Measurements from ENCODE around the gene ACTR3.

Gene ACTR3

GRCh38 chr2:113899166-113899565 lies 9.3 kb downstream of the ACTR3 start:
- no peak overlapping the region for H3K4me3 ChIP-seq (replicated peaks; ENCODE audit: low read depth, low read length)
- DNase-seq (ENCODE audit: extremely low read depth, low read depth), result no peak
- TF ChIP-seq CTCF (IDR thresholded peaks at IDR 0.05; ENCODE audit: low read depth, low read length, missing control alignments), result no peak

GRCh38 chr2:113901943-113902342 lies 12.1 kb downstream of the ACTR3 start:
- TF ChIP-seq CTCF (IDR thresholded peaks at IDR 0.05; ENCODE audit: low read depth, low read length, missing control alignments), result no peak
- DNase-seq (ENCODE audit: extremely low read depth, low read depth), result no peak
- no peak overlapping the region for H3K4me3 ChIP-seq (replicated peaks; ENCODE audit: low read depth, low read length)

GRCh38 chr2:113905886-113906285 lies 16.0 kb downstream of the ACTR3 start:
- H3K4me3 ChIP-seq (replicated peaks; ENCODE audit: low read depth, low read length), result no peak overlapping the region
- no peak for DNase-seq (ENCODE audit: extremely low read depth, low read depth)
- no peak for TF ChIP-seq CTCF (IDR thresholded peaks at IDR 0.05; ENCODE audit: low read depth, low read length, missing control alignments)

GRCh38 chr2:113906647-113907046 lies 16.8 kb downstream of the ACTR3 start:
- no peak overlapping the region for H3K4me3 ChIP-seq (replicated peaks; ENCODE audit: low read depth, low read length)
- no peak for TF ChIP-seq CTCF (IDR thresholded peaks at IDR 0.05; ENCODE audit: low read depth, low read length, missing control alignments)
- no peak for DNase-seq (ENCODE audit: extremely low read depth, low read depth)

- H3K4me3 ChIP-seq (replicated peaks; ENCODE audit: low read depth, low read length), result no peak overlapping the region
- no peak for TF ChIP-seq CTCF (IDR thresholded peaks at IDR 0.05; ENCODE audit: low read depth, low read length, missing control alignments)
- no peak for DNase-seq (ENCODE audit: extremely low read depth, low read depth)
Measured at GRCh38 chr2:113907297-113907696, 17.4 kb downstream of the ACTR3 start.

GRCh38 chr2:113910110-113910717 lies 20.3 kb downstream of the ACTR3 start:
- H3K4me3 ChIP-seq (replicated peaks; ENCODE audit: low read depth, low read length), result no peak overlapping the region
- DNase-seq (ENCODE audit: extremely low read depth, low read depth), result no peak
- TF ChIP-seq CTCF (IDR thresholded peaks at IDR 0.05; ENCODE audit: low read depth, low read length, missing control alignments), result no peak

Data from HFF-Myc (cell line).